DOHH2 (cell line): ENCODE results near the gene FAM171A1.

ENCODE experiments used
- H3F3A ChIP-seq: fragments of 200-600 bp; sonication (generic), shearing (Covaris generic); 2 replicates; pipeline ENCODE4 v1.6.0; 2016; ENCODE audit warnings: antibody characterized with exemption, mild to moderate bottlenecking; ENCODE audit not compliant: control insufficient read depth, insufficient read depth
- H3K27ac ChIP-seq: fragments of 200-600 bp; sonication (generic); 2 replicates; pipeline ENCODE4 v1.5.1; 2014; ENCODE audit warnings: low read depth, mild to moderate bottlenecking, low read length, moderate library complexity
- H3K27me3 ChIP-seq: fragments of 200-600 bp; sonication (generic); 2 replicates; pipeline ENCODE4 v1.6.1; 2014; ENCODE audit warnings: mild to moderate bottlenecking, low read length, mixed read lengths; ENCODE audit not compliant: control insufficient read depth
- H3K36me3 ChIP-seq: fragments of 200-600 bp; sonication (generic); 2 replicates; pipeline ENCODE4 v1.6.1; 2014; ENCODE audit warnings: mild to moderate bottlenecking, low read length, moderate library complexity, mixed read lengths; ENCODE audit not compliant: control insufficient read depth
- H3K4me1 ChIP-seq: fragments of 200-600 bp; sonication (generic); 2 replicates; pipeline ENCODE4 v1.6.1; 2014; ENCODE audit warnings: mild to moderate bottlenecking, low read length, mixed read lengths; ENCODE audit not compliant: control insufficient read depth
- H3K4me2 ChIP-seq: fragments of 200-600 bp; sonication (generic); 2 replicates; pipeline ENCODE4 v1.6.0; 2014; ENCODE audit warnings: mild to moderate bottlenecking, low read length, moderate library complexity
- H3K4me3 ChIP-seq: fragments of 200-600 bp; sonication (generic); 2 replicates; pipeline ENCODE4 v1.5.1; 2014; ENCODE audit warnings: mild to moderate bottlenecking, low read length, mixed read lengths
- H3K79me2 ChIP-seq: fragments of 200-600 bp; sonication (generic); 2 replicates; pipeline ENCODE4 v1.6.1; 2014; ENCODE audit warnings: mild to moderate bottlenecking, low read length, mixed read lengths; ENCODE audit not compliant: control insufficient read depth
- H3K9me2 ChIP-seq: fragments of 200-600 bp; sonication (generic); replicated peaks from 2 replicates; pipeline ENCODE4 v1.6.1; 2014; ENCODE audit warnings: mild to moderate bottlenecking, low read length, mixed read lengths; ENCODE audit not compliant: control insufficient read depth
- H3K9me3 ChIP-seq: fragments of 200-600 bp; sonication (generic); 2 replicates; pipeline ENCODE4 v1.6.1; 2014; ENCODE audit warnings: antibody characterized with exemption, low read length, mixed read lengths; ENCODE audit not compliant: control insufficient read depth, insufficient read depth
- H4K20me1 ChIP-seq: fragments of 200-600 bp; sonication (generic); 2 replicates; pipeline ENCODE4 v1.6.0; 2014; ENCODE audit warnings: low read depth, mild to moderate bottlenecking, antibody characterized with exemption, low read length, moderate library complexity; ENCODE audit not compliant: control insufficient read depth, insufficient read depth
- EZH2phosphoT487 ChIP-seq: fragments of 200-600 bp; sonication (generic); IDR thresholded peaks from 2 replicates; pipeline ENCODE4 v1.6.1; 2017; ENCODE audit warnings: borderline replicate concordance, mild to moderate bottlenecking, antibody characterized with exemption, low read length, moderate library complexity, mixed read lengths
- TF ChIP-seq, protein P1 (sequence below): fragments of 200-600 bp; sonication (generic); IDR thresholded peaks from one replicate; pipeline ENCODE4 v1.5.1; 2014; ENCODE audit warnings: antibody characterized with exemption, mild to moderate bottlenecking, low read depth, low read length; ENCODE audit not compliant: poor library complexity, severe bottlenecking

Gene FAM171A1

DNA sequence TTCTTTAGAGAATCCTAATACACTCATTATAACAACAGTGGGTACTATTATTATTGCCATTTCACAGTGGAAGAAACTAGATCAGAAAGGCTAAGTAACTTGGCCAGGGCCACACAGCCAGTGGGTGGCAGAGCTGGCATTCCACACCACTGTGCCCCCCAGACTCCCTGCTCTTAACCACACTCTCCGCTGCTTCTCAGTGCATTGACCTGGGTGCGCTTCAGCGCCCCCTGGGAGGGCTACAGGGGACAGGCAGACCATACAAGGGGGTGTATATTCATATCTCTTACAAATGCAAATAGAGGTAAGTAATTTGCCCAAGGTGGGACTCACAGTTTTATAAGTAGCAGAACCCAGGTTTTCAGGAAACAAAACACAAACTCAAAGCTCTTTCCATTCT is 125.6 kb downstream of the FAM171A1 start:
- no peaks in the 10 kb centered on the region for H3F3A ChIP-seq
- no peaks in the 10 kb centered on the region for H3K4me1 ChIP-seq
- no peaks in the 10 kb centered on the region for H3K27me3 ChIP-seq
- H4K20me1 ChIP-seq, result no peaks in the 10 kb centered on the region
- H3K9me3 ChIP-seq, result no peaks in the 10 kb centered on the region
- H3K36me3 ChIP-seq, result no peaks in the 10 kb centered on the region
- no peaks in the 10 kb centered on the region for H3K79me2 ChIP-seq
- H3K4me3 ChIP-seq, result no peak overlapping the region
- H3K27ac ChIP-seq, result no peak overlapping the region
- no peaks in the 10 kb centered on the region for H3K9me2 ChIP-seq
- TF ChIP-seq, protein P1, sequence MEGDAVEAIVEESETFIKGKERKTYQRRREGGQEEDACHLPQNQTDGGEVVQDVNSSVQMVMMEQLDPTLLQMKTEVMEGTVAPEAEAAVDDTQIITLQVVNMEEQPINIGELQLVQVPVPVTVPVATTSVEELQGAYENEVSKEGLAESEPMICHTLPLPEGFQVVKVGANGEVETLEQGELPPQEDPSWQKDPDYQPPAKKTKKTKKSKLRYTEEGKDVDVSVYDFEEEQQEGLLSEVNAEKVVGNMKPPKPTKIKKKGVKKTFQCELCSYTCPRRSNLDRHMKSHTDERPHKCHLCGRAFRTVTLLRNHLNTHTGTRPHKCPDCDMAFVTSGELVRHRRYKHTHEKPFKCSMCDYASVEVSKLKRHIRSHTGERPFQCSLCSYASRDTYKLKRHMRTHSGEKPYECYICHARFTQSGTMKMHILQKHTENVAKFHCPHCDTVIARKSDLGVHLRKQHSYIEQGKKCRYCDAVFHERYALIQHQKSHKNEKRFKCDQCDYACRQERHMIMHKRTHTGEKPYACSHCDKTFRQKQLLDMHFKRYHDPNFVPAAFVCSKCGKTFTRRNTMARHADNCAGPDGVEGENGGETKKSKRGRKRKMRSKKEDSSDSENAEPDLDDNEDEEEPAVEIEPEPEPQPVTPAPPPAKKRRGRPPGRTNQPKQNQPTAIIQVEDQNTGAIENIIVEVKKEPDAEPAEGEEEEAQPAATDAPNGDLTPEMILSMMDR, result peak; percentile 67
- TF ChIP-seq EZH2phosphoT487, result no peak
- H3K4me2 ChIP-seq, result no peak overlapping the region

DNA sequence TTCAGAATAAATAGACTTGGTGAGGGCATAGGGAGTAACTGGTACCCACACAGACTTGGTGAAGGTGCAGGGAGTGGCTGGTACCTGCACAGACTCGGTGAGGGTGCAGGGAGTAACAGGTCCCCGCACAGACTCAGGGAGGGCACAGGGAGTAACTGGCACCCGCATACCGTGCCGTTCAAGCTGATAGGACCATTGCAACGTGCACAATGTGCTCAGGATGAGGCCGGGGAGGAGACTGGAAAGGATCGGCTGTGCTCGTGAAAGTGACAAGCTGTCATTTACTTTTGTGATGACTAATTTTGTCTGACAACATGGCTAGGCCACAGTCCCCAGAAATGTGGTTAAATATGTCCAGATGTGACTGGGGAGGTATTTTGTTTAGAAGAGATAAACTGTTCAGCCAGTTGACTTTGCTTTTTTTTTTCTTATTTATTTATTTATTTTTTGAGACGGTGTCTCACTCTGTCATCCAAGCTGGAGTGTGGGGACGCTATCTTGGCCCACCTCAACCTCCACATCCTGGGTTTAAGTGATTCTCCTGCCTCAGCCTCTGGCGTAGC is 126.4 kb downstream of the FAM171A1 start:
- no peaks in the 10 kb centered on the region for H3F3A ChIP-seq
- H3K4me2 ChIP-seq, result no peak overlapping the region
- no peaks in the 10 kb centered on the region for H3K79me2 ChIP-seq
- no peaks in the 10 kb centered on the region for H3K36me3 ChIP-seq
- no peaks in the 10 kb centered on the region for H3K27me3 ChIP-seq
- no peaks in the 10 kb centered on the region for H3K9me2 ChIP-seq
- no peak overlapping the region for H3K4me3 ChIP-seq
- H3K9me3 ChIP-seq, result no peaks in the 10 kb centered on the region
- no peaks in the 10 kb centered on the region for H3K4me1 ChIP-seq
- H3K27ac ChIP-seq, result no peak overlapping the region
- H4K20me1 ChIP-seq, result no peaks in the 10 kb centered on the region
- TF ChIP-seq EZH2phosphoT487, result no peak
- TF ChIP-seq, protein P1, result no peak

DNA sequence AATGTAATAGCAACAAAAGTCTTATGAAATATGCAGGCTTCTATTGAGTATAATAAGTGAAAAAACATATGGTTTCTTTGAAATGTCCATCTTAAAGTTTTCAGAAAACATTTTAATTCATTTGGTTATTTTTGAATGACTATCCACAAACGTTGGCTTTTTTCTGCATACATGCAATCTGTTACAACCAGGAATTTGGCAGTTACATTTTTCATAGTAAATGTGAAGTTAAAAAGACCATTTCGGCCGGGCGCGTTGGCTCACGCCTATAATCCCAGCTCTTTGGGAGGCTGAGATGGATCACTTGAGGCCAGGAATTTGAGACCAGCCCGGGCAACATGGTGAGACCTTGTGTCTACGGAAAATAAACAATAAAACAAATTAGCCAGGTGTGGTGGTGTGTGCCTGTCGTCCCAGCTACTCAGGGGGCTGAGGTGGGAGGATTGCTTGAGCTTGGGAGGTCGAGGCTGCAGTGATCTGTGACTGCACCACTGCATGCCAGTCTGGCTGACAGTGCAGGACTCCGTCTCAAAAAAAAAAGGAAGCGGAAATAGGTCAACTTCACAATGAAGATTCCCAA is 128.7 kb downstream of the FAM171A1 start:
- Histone ChIP-seq H3K27me3 (no peaks in the 10 kb centered on the region), H3K36me3 (no peaks in the 10 kb centered on the region), H3K4me3 (no peak overlapping the region), H3K9me2 (no peaks in the 10 kb centered on the region), H4K20me1 (no peaks in the 10 kb centered on the region), H3K27ac (no peak overlapping the region), H3F3A (no peaks in the 10 kb centered on the region), H3K4me2 (no peak overlapping the region), H3K79me2 (no peaks in the 10 kb centered on the region), H3K4me1 (no peaks in the 10 kb centered on the region), H3K9me3 (no peaks in the 10 kb centered on the region)
- TF ChIP-seq EZH2phosphoT487, result no peak
- TF ChIP-seq, protein P1, result no peak
